NCI-H1436 treated with DMSO at 0.1 percent for 48 hours (cell line): ENCODE results near the gene DUXA.
"Not testable (repeated sequence)": the region's sequence is repeated elsewhere in the genome, so short reads cannot be mapped to it uniquely, and the experiment has no call there.

Experiments
- DNase-seq: peaks from one replicate; lab custom pipeline; 2025; lab: John Stamatoyannopoulos, UW

Gene DUXA

GRCh38 chr19:57167385-57167784 is at the start of gene DUXA:
DUXA (minus strand) TSS chr19:57167485; CDS start chr19:57167443, 42 bp downstream.
- no peak for DNase-seq

- DNase-seq: no peak
Observed at GRCh38 chr19:57212109-57212508, 44.8 kb upstream of the DUXA start.

GRCh38 chr19:57210381-57210780 is 43.1 kb upstream of the DUXA start:
- DNase-seq: no peak

- DNase-seq: no peak
Observed at GRCh38 chr19:57202160-57202559, 34.9 kb upstream of the DUXA start.

- DNase-seq: not testable (repeated sequence)
Observed at GRCh38 chr19:57197874-57198273, 30.6 kb upstream of the DUXA start.

GRCh38 chr19:57192993-57193392 is 25.7 kb upstream of the DUXA start:
- DNase-seq: no peak

- DNase-seq: no peak
Observed at GRCh38 chr19:57192077-57192420, 24.8 kb upstream of the DUXA start.

GRCh38 chr19:57191141-57192076 is 24.1 kb upstream of the DUXA start, which contains the start of gene ZNF264:
ZNF264 (plus strand) TSS chr19:57191500; CDS start chr19:57191914, 414 bp downstream.
- DNase-seq: no peak

- DNase-seq: no peak
Observed at GRCh38 chr19:57190301-57190700, 23.0 kb upstream of the DUXA start.

- DNase-seq: no peak
Observed at GRCh38 chr19:57171551-57172081, 4.3 kb upstream of the DUXA start.

GRCh38 chr19:57165846-57166245 is 1.4 kb downstream of the DUXA start:
- DNase-seq: no peak

- DNase-seq: no peak
Observed at GRCh38 chr19:57161985-57162539, 5.2 kb downstream of the DUXA start.

- no peak for DNase-seq
Observed at GRCh38 chr19:57152921-57153320, 14.4 kb downstream of the DUXA start.

GRCh38 chr19:57141699-57142098 is 25.6 kb downstream of the DUXA start:
- DNase-seq: no peak

- no peak for DNase-seq
Observed at GRCh38 chr19:57135797-57136196, 31.5 kb downstream of the DUXA start.

GRCh38 chr19:57127403-57127802 is 39.9 kb downstream of the DUXA start:
- not testable (repeated sequence) for DNase-seq

- DNase-seq: no peak
Observed at GRCh38 chr19:57123882-57124281, 43.4 kb downstream of the DUXA start.

- no peak for DNase-seq
Observed at GRCh38 chr19:57118848-57119247, 48.4 kb downstream of the DUXA start.

- not testable (repeated sequence) for DNase-seq
Observed at GRCh38 chr19:57113501-57113900, 53.8 kb downstream of the DUXA start.

- no peak for DNase-seq
Observed at GRCh38 chr19:57111329-57111644, 56.0 kb downstream of the DUXA start.

GRCh38 chr19:57110592-57111328 is 56.5 kb downstream of the DUXA start:
- no peak for DNase-seq

GRCh38 chr19:57106722-57107235 is 60.5 kb downstream of the DUXA start:
- DNase-seq: no peak
